NCI-H1048 (cell line): ENCODE data around the gene MAP4K1.
"Not testable (repeated sequence)": the region's sequence is repeated elsewhere in the genome, so short reads cannot be mapped to it uniquely, and the experiment has no call there.

ENCODE experiments used
- DNase-seq: peaks from one replicate; lab custom pipeline; 2025; lab: John Stamatoyannopoulos, UW

Gene MAP4K1

GRCh38 chr19:38624822-38625221, 7.1 kb upstream of the MAP4K1 start:
- DNase-seq: no peak

GRCh38 chr19:38619361-38620174, 1.8 kb upstream of the MAP4K1 start:
- no peak for DNase-seq

- peak; percentile 94 for DNase-seq
These were observed 1.0 kb upstream of the MAP4K1 start, which contains the start of gene EIF3K for GRCh38 chr19:38618590-38619360. Gene EIF3K (plus strand): TSS chr19:38619188. CDS start chr19:38619269, 81 bp downstream.

GRCh38 chr19:38617283-38617763, 430 bp downstream of the MAP4K1 start:
- no peak for DNase-seq

GRCh38 chr19:38616265-38616664, 1.5 kb downstream of the MAP4K1 start:
- no peak for DNase-seq

- no peak for DNase-seq
These were observed 2.7 kb downstream of the MAP4K1 start for GRCh38 chr19:38615007-38615581.

- no peak for DNase-seq
These were observed 3.5 kb downstream of the MAP4K1 start for GRCh38 chr19:38614289-38614688.

- no peak for DNase-seq
These were observed 11.6 kb downstream of the MAP4K1 start for GRCh38 chr19:38606131-38606530.

- not testable (repeated sequence) for DNase-seq
These were observed 14.9 kb downstream of the MAP4K1 start for GRCh38 chr19:38602856-38603255.

GRCh38 chr19:38599722-38600121, 18.0 kb downstream of the MAP4K1 start:
- DNase-seq: no peak

GRCh38 chr19:38597075-38597474, 20.7 kb downstream of the MAP4K1 start:
- DNase-seq: no peak

- no peak for DNase-seq
These were observed 21.4 kb downstream of the MAP4K1 start for GRCh38 chr19:38596057-38596981.

- DNase-seq: no peak
These were observed 24.8 kb downstream of the MAP4K1 start for GRCh38 chr19:38592940-38593339.

GRCh38 chr19:38588041-38588440, 29.7 kb downstream of the MAP4K1 start:
- no peak for DNase-seq

- no peak for DNase-seq
These were observed 30.2 kb downstream of the MAP4K1 start for GRCh38 chr19:38587562-38587961.

- no peak for DNase-seq
These were observed 33.8 kb downstream of the MAP4K1 start for GRCh38 chr19:38583985-38584305.

- no peak for DNase-seq
These were observed 34.4 kb downstream of the MAP4K1 start for GRCh38 chr19:38583219-38583984.

- no peak for DNase-seq
These were observed 37.7 kb downstream of the MAP4K1 start for GRCh38 chr19:38580080-38580479.

GRCh38 chr19:38579304-38579703, 38.4 kb downstream of the MAP4K1 start:
- not testable (repeated sequence) for DNase-seq

- no peak for DNase-seq
These were observed 39.9 kb downstream of the MAP4K1 start for GRCh38 chr19:38577826-38578225.

GRCh38 chr19:38571682-38572081, 46.1 kb downstream of the MAP4K1 start:
- DNase-seq: no peak
